Endothelial cell of umbilical vein (primary cell): ENCODE measurements around the gene EAF1. TPM values are rescaled to one million over a fixed set of nuclear protein-coding genes. Genes with fewer than 3 reads are reported as not detected.

ENCODE experiments used
- BruUV-seq: library from RNA; stranded (reverse); fragments of 400-500 nt; replicated peaks from 2 replicates; lab custom pipeline; 2021; lab: Mats Ljungman, UMichigan
- CTCF ChIA-PET: fragments of 300-600, 350-600 bp; sonication (Branson Sonifier 250); formaldehyde crosslinking; loops from one replicate; lab custom pipeline; 2021; ENCODE audit warnings: antibody characterized with exemption, inconsistent platforms; lab: Charles Lee
- POLR2A ChIA-PET: fragments of 300-600, 350-600 bp; sonication (Branson Sonifier 250); formaldehyde crosslinking; loops from one replicate; lab custom pipeline; 2021; ENCODE audit warnings: antibody characterized with exemption, inconsistent platforms; lab: Charles Lee
- DNase-seq: peaks from one replicate; pipeline ENCODE4 v3.0.0-alpha.2; 2011; ENCODE audit warnings: low read depth, low spot score
- FAIRE-seq: peaks from 2 replicates; lab custom pipeline; 2011; peaks lifted over from hg19 to GRCh38; lab: Jason Lieb, UNC
- H2AFZ ChIP-seq: 2 replicates; pipeline ENCODE4 v1.6.0; 2012; ENCODE audit warnings: low read depth, low read length, control low read depth, inconsistent platforms
- H3K27ac ChIP-seq: 2 replicates; pipeline ENCODE4 v1.5.1; 2011; ENCODE audit warnings: low read depth, mild to moderate bottlenecking, control low read depth, low read length, moderate library complexity; ENCODE audit not compliant: insufficient read depth
- H3K27me3 ChIP-seq, 2 experiments: 2 replicates each; pipeline versions ENCODE4 v1.6.0 to v1.6.1; 2011; ENCODE audit warnings: low read length in 2 of 2, mixed read lengths in 1 of 2; ENCODE audit not compliant: control insufficient read depth in 2 of 2, insufficient read depth in 2 of 2
- H3K36me3 ChIP-seq, 2 experiments: 2 replicates in 1 of 2; 3 replicates in 1 of 2; pipeline ENCODE4 v1.5.1; 2011; ENCODE audit warnings: low read length in 2 of 2, mild to moderate bottlenecking in 1 of 2, moderate library complexity in 1 of 2; ENCODE audit not compliant: control insufficient read depth in 2 of 2, insufficient read depth in 2 of 2; ENCODE audit errors: extremely low read depth in 1 of 2
- H3K4me1 ChIP-seq: 3 replicates; pipeline ENCODE4 v1.5.1; 2011; ENCODE audit warnings: mild to moderate bottlenecking, low read length; ENCODE audit not compliant: control insufficient read depth, insufficient read depth; ENCODE audit errors: extremely low read depth
- H3K4me2 ChIP-seq: 2 replicates; pipeline ENCODE4 v1.6.1; 2011; ENCODE audit warnings: low read length, control low read depth, mixed read lengths; ENCODE audit not compliant: insufficient read depth
- H3K4me3 ChIP-seq, 3 experiments: fragments of 200-600 bp in 1 of 3; sonication (generic), shearing (Covaris generic) in 1 of 3; replicated peaks in 1 of 3; 2 replicates each; pipeline ENCODE4 v1.5.1; 2011 to 2016; ENCODE audit warnings: control low read depth in 3 of 3, low read length in 3 of 3, mild to moderate bottlenecking in 2 of 3, inconsistent platforms in 1 of 3, low read depth in 1 of 3, moderate library complexity in 1 of 3; ENCODE audit not compliant: insufficient read depth in 1 of 3
- H3K79me2 ChIP-seq: 2 replicates; pipeline ENCODE4 v1.6.0; 2012; ENCODE audit warnings: low read length, inconsistent platforms; ENCODE audit not compliant: control insufficient read depth, insufficient read depth
- H3K9ac ChIP-seq: replicated peaks from 2 replicates; pipeline ENCODE3; 2011; ENCODE audit warnings: low read length, control low read depth; ENCODE audit not compliant: insufficient read depth; ENCODE audit errors: extremely low read depth
- H3K9me1 ChIP-seq: replicated peaks from 3 replicates; pipeline ENCODE4 v1.6.0; 2011; ENCODE audit warnings: mild to moderate bottlenecking, low read length; ENCODE audit not compliant: control insufficient read depth, insufficient read depth; ENCODE audit errors: extremely low read depth
- H3K9me3 ChIP-seq: replicated peaks from 2 replicates; pipeline ENCODE4 v1.5.1; 2012; ENCODE audit warnings: low read length, inconsistent platforms; ENCODE audit not compliant: control insufficient read depth, insufficient read depth
- H4K20me1 ChIP-seq: replicated peaks from 2 replicates; pipeline ENCODE3; 2011; ENCODE audit warnings: mild to moderate bottlenecking, low read length; ENCODE audit not compliant: control insufficient read depth, insufficient read depth; ENCODE audit errors: extremely low read depth
- FOS ChIP-seq: IDR thresholded peaks from 2 replicates; pipeline ENCODE4 v1.6.1; 2011; ENCODE audit warnings: mild to moderate bottlenecking, low read length, moderate library complexity, borderline replicate concordance; ENCODE audit not compliant: insufficient read depth
- GATA2 ChIP-seq: IDR thresholded peaks from 2 replicates; pipeline ENCODE4 v1.7.0; 2011; ENCODE audit warnings: low read depth, mild to moderate bottlenecking, moderate library complexity, mixed read lengths, low read length; ENCODE audit not compliant: insufficient read length, insufficient read depth
- JUN ChIP-seq: IDR thresholded peaks from 2 replicates; pipeline ENCODE4 v1.6.1; 2011; ENCODE audit warnings: borderline replicate concordance, low read depth; ENCODE audit not compliant: insufficient read length, insufficient read depth
- MYC ChIP-seq: IDR thresholded peaks from one replicate; pipeline ENCODE4 v1.6.1; 2011; ENCODE audit warnings: mild to moderate bottlenecking, low read depth, low read length
- POLR2A ChIP-seq: IDR thresholded peaks from 2 replicates; pipeline ENCODE4 v1.6.1; 2012; ENCODE audit warnings: low read depth, mild to moderate bottlenecking, control low read depth, low read length
- dilution Hi-C: fragments of 300-500 bp; cut with MboI; formaldehyde crosslinking; loops from one replicate; pipeline ENCODE4 v1.15.0; 2019; ENCODE audit warnings: low sequenced_read_pairs; ENCODE audit not compliant: extremely low pct_ligation_motif_present
- intact Hi-C: fragments of 100-400 bp; cut with micrococcal nuclease; formaldehyde crosslinking; loops from one replicate; pipeline ENCODE4 v1.10.0; 2022
- polyA plus RNA-seq, 4 experiments: library from polyadenylated mRNA; depleted of rRNA in 3 of 4; stranded (reverse) in 3 of 4; unstranded in 1 of 4; fragments of >200 nt; gene quantifications; 2 replicates each; pipeline versions ENCODE4 v1.2.1 to v1.2.3, GENCODE V29; 2011 to 2012; ENCODE audit warnings: missing spikeins in 1 of 4
- total RNA-seq: library from RNA; stranded (reverse); gene quantifications from 2 replicates; pipeline ENCODE4 v1.2.3, GENCODE V29; 2021
- TF ChIP-seq, protein P1 (sequence below), 2 donors: IDR thresholded peaks; 1 replicate in 1 of 2; 2 replicates in 1 of 2; pipeline ENCODE4 v1.5.1; 2011; ENCODE audit warnings: low read length in 2 of 2, mild to moderate bottlenecking in 2 of 2, moderate library complexity in 2 of 2, control low read depth in 1 of 2, inconsistent platforms in 1 of 2, low read depth in 1 of 2; ENCODE audit not compliant: insufficient read depth in 1 of 2; ENCODE audit errors: extremely low read depth in 1 of 2

EAF1 gene
- total and polyA plus RNA-seq, 2 donors (not counting 3 experiments of a cell fraction or from before 2014, with no cell fraction given) = 8.7 to 18.2 TPM

GRCh38 chr3:15403965-15404364, 23.4 kb upstream of the EAF1 start:
- Histone ChIP-seq H3K4me1 (no peaks in the 10 kb centered on the region), H3K9me1 (no peaks in the 10 kb centered on the region), H3K27ac (no peak overlapping the region), H3K9me3 (no peaks in the 10 kb centered on the region), H3K36me3 (no peaks in the 10 kb centered on the region), H3K9ac (no peak overlapping the region), H2AFZ (no peak overlapping the region), H3K4me2 (no peak overlapping the region), H3K79me2 (no peaks in the 10 kb centered on the region), H4K20me1 (no peaks in the 10 kb centered on the region), H3K27me3 (no peaks in the 10 kb centered on the region), H3K4me3 (no peak overlapping the region)
- CTCF ChIA-PET = interaction anchor here (1.5 to 13.9 kb wide), 6 partner anchors 117 to 285 kb away, joined by 7 to 350 read pairs (median 28); partner anchors contain the start of gene CAPN7
- TF ChIP-seq, protein P1, sequence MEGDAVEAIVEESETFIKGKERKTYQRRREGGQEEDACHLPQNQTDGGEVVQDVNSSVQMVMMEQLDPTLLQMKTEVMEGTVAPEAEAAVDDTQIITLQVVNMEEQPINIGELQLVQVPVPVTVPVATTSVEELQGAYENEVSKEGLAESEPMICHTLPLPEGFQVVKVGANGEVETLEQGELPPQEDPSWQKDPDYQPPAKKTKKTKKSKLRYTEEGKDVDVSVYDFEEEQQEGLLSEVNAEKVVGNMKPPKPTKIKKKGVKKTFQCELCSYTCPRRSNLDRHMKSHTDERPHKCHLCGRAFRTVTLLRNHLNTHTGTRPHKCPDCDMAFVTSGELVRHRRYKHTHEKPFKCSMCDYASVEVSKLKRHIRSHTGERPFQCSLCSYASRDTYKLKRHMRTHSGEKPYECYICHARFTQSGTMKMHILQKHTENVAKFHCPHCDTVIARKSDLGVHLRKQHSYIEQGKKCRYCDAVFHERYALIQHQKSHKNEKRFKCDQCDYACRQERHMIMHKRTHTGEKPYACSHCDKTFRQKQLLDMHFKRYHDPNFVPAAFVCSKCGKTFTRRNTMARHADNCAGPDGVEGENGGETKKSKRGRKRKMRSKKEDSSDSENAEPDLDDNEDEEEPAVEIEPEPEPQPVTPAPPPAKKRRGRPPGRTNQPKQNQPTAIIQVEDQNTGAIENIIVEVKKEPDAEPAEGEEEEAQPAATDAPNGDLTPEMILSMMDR (IDR thresholded peaks at IDR 0.05; ENCODE audit: extremely low read depth in 1 of 2, insufficient read depth in 1 of 2, low read depth in 1 of 2, low read length in 2 of 2) = no peak
- TF ChIP-seq GATA2 (no peak), FOS (no peak), JUN (no peak), POLR2A (no peak), MYC (no peak)
- no peak for FAIRE-seq
- intact Hi-C loops (loop anchor here (2.0 kb wide), 1 partner anchor 295 kb away; no protein-coding TSS in a partner anchor), dilution Hi-C loops (no loop called here)
- no TSS peak for BruUV-seq
- DNase-seq = no peak
- POLR2A ChIA-PET = interaction anchor here (1.9 kb wide), 1 partner anchor 198 kb away, joined by 6 read pairs; the partner anchor contains the start of gene CAPN7
